HG02852 (cell line): Measurements from ENCODE around the gene FCER2.
"Not testable (repeated sequence)": the region's sequence is repeated elsewhere in the genome, so short reads cannot be mapped to it uniquely, and the experiment has no call there.

Experiments
- ATAC-seq: cut with Tn5 transposase; IDR thresholded peaks from one replicate; pipeline ENCODE4 v1.9.1; 2021; ENCODE audit warnings: mild to moderate bottlenecking, moderate library complexity; ENCODE audit not compliant: unreplicated experiment

Gene FCER2

DNA sequence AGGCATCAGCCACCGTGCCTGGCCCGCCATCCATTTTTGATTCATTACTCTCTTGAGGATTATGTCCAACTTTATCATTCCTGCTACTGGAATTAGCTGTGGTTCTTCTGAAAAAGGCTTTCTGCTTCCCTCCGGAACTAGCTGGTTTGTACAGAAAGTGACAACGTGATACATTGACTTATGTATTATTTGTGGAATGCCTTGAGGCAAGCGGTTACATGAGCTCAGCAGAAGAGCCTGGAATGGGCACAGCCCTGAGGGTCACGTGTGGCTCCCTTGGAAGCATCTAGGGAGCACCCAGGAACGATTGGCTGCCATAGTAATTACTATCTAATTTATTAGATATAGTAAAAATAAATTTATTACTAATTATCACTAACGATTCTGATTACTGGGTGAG, 47.5 kb downstream of the FCER2 start:
- ATAC-seq: no peak

DNA sequence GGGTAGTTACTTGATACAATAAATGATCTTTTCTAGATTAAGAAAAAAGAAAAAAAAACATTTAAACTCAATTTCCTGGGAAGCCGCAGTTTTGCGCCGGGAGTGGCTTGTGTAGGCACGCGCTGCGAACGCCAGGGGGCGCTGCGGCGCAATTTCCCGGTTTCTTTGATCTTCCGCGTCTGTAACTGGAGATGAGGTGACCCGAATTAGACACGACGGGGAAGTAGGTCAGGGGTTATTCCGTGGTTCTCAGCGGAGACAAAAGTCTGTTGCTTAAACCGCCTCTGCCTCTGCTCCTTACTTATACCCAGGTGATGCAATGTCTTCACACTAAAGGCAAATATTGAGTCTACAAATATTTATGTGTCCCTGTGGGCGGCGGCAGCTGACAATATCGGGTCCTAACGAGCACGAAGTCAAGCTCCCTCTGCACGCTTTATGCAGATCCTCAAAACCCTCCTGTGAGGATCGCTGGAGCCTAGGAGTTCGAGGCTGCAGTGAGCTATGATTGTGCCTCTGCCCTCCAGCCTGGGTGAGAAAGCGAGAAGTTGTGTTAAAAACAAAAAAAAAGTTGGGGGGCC, 49.8 kb downstream of the FCER2 start:
- ATAC-seq: no peak

DNA sequence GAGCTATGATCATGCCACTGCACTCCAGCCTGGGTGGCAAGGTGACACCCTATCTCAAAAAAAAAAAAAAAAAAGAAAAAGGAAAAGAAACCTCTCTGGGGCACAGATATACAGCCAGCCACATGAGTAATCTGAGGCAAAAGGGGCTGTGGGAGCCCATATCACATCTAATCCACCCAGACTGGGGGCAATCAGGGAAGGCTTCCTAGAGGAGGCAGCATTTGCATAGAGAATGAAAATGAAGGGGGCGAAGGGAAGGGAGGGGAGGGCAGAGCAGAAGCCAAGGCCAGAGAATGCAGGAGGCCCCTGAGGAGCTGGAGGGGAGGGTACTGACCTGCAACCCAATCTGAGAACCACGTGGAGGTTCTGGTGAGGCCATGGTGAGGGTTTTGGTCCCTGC, 51.8 kb downstream of the FCER2 start:
- no peak for ATAC-seq

DNA sequence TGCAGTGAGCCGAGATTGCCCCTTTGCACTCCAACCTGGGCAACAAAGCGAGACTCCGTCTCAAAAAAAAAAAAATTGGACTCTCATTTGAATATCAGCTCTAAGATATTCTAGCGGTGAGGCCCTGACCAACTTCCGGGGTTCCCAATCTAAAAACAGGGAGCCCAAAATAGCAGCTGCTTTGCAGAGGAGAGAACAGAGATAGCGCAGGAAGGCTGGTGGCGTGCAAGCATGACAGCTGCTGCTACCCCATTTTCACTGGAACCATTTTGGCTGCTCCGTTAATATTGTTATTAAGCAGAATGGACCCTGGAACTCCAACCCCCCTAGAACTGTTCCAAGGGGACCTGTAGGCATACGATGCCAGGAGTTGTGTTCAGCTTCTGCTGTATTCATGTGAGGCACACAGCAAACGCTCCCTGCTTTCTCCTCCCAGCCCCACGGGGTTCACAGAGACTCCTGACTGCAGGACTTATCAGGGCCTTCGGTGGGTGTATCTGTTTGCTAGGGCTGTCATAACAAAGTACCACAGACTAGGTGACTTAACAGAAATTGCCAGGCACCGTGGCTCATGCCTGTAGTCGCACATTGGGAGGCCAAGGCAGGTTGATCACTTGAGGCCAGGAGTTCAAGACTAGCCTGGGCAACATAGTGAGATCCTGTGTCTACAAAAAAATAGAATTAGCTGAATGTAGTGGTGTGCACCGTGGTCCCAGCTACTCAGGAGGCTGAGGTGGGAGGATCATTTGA, 53.5 kb downstream of the FCER2 start:
- ATAC-seq: no peak

DNA sequence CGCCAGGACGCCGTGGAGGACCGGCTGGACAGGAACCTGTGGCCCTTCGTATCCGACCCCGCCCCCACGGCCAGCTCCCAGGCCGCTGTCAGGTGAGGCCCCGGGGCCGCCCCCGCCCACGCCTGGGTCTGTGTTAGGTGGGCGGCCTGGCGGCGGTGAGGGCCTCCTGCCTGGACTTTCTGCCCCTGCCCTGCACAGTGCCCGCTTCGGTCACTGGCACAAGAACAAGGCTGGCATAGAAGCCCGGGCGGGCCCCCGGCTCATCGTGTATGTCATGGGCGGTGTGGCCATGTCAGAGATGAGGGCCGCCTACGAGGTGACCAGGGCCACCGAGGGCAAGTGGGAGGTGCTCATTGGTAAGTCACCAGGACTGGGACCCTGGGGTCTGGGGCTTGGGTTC, 54.8 kb downstream of the FCER2 start:
- no peak for ATAC-seq

DNA sequence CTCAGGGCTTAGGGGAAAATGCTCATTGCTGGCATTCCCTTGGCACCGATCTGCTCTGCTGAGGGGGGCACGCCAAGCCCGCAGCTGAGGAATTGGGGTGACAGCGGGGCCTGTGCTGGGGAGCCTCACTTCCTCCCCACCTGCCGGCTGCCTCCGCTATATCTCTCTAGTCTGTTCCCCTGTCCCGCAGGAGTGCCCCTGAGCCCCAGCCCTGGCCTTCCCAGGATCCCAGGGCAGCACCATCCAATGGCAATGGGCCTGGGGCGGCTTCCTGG, 55.6 kb downstream of the FCER2 start:
- ATAC-seq: no peak

DNA sequence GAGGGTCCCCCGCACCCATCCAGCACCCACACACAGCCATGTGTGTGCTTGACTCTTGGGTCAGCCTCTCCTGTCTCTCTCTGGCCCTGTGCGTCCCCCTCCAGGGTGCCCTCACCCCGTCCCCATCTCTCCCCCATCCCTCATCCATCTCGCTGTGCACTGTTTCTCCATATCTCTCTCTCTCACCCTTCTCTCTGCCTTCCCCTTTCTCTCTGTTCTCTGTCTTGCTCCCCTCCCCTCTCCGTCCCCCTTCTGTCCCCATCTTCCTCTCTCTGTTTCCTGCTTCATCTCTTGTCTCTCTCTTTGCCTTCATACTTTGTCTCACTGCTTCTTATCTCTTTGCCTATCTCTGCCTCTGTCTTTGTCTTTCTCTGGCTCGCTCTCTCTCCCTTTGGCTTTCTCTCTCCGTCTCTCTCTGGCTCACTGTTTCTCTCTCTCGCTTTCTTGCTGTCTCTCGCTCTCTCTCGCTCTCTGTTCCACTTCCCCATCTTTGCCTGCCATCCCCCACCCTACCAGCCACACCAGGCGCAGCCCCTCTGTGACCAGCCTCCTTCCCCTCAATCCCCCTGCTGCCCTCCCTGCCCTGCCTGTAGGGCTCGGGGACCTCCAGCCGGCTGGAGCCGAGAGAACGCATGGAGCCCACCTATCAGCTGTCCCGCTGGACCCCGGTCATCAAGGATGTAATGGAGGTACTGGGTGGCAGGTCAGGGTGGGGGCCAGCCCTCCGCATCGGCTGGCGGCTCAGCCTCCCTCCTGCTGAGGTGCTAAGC, 56.1 kb downstream of the FCER2 start:
- ATAC-seq: no peak

DNA sequence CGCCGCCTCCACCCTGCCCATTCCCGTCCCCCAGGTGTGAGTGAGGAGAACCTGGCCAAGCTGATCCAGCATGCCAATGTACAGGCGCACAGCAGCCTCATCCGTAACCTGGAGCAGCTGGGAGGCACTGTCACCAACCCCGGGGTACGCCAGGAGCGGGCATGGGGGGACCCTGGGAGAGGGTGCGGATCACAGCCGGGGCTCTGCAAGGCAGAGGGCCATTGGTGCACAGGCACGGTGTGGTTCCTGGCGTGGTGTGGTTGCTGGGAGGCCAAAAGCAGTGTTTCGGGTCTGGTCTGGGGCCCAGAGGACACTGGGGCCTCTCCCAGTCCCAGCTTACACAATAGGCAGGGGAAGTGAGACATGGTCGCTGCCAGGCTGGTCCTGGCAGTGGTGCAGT, 56.8 kb downstream of the FCER2 start:
- no peak for ATAC-seq

DNA sequence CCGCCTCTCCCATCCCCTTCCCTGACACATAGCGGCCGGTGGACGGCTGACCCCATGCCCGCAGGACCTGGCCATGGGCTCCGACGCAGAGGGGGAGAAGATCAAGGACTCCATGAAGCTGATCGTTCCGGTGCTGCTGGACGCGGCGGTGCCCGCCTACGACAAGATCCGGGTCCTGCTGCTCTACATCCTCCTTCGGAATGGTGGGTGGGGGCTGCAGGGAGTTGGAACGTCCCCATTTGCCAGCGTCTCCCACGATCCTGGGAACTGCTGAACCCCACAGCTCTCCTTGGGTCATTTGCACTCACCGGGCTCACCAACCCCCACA, 57.4 kb downstream of the FCER2 start:
- ATAC-seq: no peak

DNA sequence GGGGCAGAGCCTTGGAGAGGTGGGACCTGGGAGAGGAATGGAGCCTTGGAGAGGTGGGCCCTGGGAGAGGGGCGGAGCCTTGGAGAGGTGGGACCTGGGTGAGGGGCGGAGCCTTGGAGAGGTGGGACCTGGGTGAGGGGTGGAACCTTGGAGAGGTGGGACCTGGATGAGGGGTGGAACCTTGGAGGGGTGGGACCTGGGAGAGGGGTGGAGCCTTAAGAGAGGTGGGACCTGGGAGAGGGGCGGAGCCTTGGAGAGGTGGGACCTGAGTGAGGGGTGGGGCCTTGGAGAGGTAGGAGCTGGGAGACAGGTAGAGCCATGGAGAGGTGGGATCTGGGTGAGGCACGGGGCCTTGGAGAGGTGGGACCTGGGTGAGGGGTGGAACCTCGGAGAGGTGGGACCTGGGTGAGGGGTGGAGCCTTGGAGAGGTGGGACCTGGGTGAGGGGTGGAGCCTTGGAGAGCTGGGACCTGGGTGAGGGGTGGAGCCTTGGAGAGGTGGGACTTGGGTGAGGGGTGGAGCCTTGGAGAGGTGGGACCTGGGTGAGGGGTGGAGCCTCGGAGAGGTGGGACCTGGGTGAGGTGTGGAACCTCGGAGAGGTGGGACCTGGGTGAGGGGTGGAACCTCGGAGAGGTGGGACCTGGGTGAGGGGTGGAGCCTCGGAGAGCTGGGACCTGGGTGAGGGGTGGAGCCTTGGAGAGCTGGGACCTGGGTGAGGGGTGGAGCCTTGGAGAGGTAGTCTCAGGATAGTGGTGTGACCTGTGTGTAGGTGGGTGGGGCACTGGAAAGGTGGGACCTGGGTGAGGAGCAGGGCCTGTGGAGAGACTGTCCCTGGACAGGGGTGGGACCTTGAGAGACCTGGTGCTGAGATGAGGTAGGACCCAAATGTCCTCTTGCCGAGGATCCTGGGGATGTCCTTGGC, 58.0 kb downstream of the FCER2 start:
- ATAC-seq: not testable (repeated sequence)

DNA sequence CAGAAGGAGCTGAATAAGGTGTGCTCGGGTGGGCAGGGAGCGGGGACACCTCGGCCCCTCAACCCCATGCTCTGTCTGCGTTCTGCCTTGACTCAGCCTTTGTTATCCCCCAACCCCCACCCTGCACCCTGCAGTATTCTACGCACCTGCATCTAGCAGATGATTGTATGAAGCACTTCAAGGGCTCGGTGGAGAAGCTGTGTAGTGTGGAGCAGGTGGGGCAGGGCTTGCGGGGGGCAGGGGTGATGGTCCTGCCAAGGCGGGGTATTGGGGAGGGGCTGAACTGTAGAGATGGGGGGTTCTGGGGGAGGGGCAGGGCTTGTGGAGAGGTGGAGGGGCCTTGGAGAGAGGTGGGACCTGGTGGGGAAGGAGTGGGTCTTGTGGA, 58.9 kb downstream of the FCER2 start:
- ATAC-seq: no peak

DNA sequence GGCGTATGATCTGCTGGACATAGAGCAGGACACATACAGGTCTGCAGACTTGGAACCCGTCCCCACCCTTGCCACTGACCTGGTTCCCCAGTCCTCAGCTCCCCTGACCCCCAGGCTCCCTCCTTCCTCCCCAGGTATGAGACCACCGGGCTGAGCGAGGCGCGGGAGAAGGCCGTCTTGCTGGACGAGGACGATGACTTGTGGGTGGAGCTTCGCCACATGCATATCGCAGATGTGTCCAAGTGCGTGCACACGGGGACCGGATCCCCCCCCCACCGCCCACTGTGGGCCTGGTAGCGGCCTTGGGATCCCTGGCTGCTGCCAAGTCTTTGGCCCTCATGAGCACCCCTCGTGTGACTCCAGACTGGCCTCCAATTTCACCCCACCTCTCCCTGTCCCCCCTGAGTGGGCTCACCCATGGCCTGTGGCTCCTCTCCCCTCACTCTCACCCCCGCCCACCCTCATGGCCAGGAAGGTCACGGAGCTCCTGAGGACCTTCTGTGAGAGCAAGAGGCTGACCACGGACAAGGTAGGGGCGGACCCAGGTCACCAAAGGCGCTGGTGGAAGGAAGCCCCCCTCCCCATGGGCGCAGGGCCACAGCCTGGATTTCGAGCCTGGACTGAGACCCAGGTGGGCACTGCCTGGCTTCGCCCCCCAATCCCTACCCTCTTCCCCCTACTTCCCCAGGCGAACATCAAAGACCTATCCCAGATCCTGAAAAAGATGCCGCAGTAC, 59.5 kb downstream of the FCER2 start:
- ATAC-seq: no peak

DNA sequence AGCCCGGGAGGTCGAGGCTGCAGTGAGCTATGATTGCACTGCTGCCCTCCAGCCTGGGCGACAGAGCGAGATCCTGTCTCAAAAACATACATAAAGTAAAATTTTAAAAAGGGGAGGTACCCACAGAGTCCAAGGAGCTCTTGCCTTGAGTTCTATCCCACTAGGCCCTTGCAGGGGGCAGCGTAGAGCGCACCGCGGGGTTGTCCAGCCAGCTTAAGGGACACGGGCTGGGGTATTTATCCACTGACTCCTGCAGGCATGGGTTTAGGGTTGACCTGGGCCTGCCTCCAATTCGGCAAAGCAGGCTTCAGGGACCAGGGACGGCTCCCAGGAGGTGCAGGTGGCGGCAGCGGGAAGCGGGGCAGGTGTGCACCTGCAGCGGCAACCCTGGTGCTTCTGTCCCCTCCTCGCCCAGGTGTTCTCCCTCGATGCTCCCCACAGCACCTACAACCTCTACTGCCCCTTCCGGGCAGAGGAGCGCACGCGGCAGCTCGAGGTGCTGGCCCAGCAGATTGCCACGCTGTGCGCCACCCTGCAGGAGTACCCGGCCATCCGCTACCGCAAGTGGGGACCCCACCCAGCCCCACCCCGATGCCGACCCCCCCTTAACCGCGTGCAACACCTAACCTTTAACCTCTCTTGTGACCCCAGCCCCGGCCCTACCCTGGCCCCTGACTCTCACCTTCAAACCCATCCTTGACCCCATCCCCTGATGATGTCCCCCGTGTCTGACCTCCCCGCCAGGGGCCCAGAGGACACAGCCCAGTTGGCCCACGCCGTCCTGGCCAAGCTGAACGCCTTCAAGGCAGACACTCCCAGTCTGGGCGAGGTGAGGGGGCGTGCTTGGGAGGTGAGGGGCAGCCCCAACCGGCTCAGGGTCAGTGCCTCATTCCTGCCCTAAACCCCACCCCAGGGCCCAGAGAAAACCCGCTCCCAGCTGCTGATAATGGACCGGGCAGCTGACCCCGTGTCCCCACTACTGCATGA, 60.3 kb downstream of the FCER2 start:
- no peak for ATAC-seq

DNA sequence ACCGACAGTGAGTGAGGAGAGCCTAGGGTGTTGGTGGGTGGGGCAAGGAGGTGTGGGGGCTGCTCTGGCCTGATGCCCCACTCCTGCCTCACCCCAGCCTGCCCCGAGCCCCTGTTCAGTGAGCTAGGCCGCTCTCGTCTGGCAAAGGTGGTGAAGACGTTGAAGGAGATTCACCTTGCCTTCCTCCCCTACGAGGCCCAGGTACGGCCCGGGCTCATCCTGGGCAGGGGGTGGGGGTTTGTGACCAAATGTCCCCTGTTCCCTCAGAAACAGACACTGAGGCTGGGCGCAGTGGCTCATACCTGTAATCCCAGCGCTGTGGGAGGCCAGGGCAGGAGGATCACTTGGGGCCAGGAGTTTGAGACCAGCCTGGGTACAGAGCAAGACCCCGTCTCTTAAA, 61.1 kb downstream of the FCER2 start:
- ATAC-seq: no peak

DNA sequence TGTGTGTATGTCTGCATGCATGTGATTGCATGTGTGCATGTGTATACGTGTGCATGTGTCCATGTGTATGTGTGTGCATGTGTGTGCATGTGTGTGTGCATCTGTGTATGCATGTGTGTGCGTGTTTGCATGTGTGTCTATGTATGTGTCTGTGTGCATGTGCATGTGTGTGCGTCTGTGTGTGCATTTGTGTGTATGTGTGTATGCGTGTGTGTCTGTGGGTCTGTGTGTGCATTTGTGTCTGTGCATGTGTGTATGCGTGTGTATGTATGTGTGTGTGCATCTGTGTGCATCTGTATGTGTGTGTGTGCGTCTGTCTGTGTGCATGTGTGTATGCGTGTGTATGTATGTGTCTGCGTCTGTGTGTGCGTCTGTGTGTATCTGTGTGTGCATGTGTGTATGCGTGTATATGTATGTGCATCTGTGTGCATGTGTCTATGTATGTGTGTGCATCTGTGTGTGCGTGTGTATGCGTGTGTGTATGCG, 62.0 kb downstream of the FCER2 start:
- ATAC-seq: no peak

DNA sequence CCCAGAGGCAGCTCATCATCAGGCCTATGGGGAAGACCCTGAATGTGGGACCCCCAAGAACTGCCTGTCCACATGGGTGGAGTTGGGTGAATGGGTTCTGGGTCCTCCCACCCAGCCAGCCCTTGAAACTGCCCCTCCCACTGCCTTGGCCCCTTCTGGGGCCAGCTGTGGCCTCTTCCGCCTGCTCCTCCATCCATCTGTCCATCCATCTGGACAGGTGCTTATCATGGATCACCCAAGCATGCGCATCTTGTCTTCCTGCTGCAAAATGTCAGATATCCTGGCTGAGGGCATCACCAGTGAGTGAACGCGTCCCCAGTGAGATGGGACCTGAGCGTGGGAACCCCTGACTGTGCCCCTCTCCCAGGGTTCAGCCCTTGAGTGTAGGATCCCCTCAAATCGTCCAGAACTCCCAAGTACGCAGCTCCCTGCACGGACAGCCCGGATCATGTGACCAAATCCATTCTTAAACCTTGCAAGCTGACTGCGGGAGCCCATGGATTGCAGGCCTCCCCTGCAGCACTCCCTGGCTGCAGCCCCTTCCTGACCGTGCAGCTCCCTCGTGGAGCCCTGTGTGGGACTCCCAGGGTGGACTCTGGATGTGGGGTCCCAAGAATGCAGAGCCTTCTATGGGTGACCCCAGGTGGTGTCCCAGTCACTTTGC, 63.0 kb downstream of the FCER2 start:
- ATAC-seq: no peak
